ENCODE data around the gene TNS4.

TNS4 gene

DNA sequence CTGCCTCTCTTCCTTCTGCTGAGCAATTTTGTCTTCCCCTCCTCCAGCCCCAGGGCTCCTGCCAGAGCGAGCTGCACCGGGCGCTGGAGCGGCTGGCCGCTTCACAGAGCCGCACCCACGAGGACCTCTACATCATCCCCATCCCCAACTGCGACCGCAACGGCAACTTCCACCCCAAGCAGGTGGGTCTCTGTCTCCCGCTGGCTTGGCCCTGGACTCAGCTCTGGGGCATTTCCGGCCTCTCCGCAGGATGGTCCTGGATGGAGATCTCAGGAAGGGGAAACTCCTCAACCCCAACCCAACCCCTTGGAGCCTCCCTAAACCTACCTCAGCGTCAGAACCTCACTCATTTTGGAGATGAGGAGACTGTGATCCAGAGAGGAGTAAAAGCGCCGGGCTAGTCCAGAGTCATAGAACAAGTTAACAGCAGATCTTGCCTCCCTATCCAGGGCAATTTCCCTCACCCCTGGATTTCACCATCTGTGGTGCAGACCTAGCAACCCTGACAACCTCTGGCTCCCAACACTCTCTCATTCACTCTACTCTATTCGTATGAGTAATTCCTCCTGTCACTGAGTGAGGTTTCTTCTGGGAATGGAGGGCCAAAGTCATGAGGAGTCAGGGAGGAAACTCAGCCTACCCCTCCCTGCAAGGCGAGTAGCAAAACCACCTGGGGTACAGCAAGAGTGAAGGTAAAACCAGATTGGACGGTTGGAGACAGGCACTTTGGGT lies 47.4 kb downstream of the TNS4 start:
- DNase-seq: no peak

DNA sequence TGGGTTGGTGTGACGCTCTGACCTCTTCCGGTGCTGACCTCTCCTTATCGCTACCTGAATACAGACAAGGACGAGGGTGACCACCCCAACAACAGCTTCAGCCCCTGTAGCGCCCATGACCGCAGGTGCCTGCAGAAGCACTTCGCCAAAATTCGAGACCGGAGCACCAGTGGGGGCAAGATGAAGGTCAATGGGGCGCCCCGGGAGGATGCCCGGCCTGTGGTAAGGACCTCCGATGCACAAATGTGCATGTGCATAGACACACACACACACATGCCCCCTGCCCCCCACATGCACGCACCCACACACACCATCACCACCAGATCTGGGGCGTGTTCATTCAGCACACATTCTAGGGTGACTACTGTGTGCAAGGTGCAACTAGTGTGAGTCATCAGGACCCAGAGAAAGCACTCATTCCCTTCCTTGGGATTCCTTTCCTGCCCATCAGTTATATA lies 48.5 kb downstream of the TNS4 start:
- no peak for DNase-seq

DNA sequence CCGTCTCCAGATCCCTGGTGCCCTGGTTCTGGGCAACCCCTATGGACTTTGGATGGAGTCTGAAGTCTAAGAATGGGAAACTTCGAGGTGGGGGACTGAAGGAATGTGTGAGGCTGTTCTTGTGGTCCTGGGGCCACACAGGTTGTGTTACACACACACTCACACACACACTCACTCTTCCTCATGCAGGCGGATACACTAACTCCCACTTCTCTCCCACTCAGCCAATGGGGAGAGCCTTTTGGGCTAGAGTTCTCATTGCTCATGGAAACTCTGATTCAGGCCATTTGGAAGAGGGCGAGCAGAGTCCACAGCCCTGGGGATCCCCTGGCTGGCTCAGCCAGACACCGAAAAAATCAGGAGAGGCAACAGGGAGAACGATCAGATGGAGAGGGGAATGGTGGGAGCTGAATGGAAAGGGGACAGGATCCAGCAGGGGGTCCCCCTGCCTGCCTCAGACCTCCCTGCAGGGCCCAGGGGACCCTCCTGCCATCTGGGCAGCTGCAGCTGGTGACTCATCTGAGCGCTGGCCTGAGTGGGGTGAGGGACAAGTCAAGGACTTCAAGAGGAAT lies 49.1 kb downstream of the TNS4 start:
- DNase-seq: no peak

DNA sequence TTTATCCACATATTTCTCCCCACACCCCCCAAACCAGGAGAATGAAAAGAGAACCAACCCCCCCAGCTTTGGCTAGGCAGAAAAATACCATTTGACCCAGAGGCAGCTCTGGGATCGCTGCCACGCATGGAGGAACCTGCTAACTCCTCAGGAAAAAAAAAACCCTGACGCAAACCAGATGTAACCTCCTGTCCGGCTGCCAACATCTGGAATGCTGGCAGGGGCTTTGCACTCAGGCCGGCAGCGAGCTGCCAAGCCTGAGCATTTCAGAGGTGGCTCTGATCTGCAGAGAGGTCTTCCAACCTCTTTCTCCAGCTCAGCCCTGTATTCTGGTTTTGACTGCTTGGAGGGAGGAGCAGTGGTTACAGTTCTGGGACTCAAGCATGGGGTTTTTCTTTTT lies 50.0 kb downstream of the TNS4 start:
- DNase-seq: no peak

DNA sequence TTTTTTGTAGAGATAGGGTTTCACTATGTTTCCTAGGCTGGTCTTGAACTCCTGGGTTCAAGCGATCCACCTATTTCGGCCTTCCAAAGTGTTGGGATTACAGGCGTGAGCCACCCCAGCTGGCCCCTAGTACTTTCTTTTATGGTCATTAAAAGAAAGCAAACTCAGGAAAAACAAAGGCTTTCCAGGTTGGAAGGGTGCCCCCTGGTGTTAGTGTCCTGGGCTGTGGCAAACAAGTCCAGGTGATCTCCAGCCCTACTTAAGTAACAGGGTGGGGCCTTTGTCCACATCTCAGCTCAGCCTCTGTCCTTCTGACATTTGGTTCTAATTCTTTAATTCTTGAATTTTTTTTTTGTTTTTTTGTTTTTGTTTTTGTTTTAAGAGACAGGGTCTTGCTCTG lies 51.2 kb downstream of the TNS4 start:
- peak; percentile 79 for DNase-seq

DNA sequence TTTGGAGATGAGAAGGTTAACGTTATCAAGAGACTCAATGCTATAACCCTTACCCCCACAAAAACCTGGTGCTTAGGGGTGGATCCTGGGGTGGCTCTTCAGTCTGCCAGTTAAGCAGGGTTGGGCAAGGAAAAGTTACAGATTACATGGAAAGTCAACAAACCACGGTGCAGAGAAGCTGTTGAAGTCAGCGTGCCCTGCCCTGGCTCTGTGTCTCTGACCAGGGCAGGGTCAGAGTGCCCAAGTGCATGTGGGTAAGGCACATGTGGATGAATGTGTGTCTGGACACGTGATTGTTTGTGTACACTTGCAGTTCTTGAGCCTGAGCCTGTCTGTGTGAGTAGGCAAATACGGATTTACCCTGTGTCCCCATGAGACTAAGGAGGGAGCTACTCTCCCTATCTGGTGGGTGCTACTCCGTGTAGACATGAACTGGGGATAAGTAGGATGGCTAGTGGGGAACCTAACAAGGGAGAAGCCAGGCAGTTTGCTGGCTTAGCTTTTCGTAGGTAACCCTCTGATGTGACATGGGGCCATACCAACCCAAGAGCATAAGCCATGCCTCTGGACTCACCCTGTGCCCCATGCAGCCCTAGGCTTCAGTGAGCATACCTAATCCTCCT lies 52.7 kb downstream of the TNS4 start:
- DNase-seq: no peak

DNA sequence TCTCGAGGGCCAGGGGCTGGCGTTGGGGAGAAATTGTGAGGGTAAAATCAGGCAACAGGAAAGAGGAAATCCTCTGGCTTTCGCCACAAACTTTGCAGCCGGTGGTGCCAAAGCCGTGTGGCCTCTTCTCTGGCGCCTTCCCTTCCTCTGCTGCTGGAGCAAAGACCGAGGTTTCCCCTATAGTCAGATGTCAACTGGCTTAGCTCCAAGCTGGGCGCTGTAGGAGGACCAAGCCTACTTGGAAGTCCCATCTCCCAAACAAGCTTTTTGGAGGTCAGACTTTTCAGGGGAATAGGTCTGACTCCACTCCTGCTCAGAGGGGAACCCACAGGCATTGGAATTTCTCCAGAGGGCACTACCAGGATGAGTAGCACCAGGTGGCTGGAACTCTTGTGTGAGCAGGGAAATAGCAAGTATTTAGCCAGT lies 53.2 kb downstream of the TNS4 start:
- DNase-seq: no peak

DNA sequence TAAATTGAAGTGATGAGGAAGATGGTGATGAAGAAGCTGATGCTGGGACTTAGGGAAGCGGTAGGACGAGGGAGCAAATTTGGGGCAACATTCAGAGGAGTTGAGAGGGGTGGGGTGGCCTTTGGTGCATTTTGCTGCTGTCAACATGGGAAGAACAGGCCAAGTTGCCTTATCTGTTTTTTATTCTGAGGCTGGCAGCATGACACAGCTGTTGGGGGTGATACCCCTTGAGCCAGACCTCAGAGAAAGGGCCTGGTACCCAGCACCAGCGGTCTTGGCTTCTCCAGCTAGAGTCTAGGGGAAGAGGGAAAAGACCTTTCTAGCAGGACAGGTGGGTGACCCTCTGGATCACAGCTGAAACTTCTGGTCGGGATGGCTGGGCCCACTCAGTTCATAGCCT lies 53.6 kb downstream of the TNS4 start:
- no peak for DNase-seq

DNA sequence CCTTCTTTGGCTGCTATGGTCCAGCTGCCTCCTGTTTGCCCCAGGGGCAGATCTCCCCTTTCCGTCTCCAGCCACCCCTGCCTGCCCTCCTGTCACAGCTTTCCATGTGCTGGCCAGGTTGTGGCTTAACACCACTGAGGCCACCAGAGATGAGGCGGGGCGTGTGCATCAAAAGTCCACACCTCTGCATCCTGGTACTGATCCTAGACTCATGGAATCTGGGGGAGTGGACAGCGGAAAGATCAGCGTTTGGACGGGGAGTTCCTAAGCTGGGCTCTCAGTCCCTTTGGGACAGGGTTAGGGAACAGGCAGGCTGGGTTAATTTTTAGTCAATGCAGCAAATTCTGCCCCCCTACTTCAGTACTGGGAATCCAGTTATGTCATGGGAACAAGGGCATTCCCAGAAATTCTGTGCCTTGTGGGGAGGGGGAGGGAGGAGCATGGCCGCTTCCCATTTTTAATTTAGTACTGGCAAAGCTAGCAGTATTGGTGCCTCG lies 54.2 kb downstream of the TNS4 start:
- DNase-seq: no peak

DNA sequence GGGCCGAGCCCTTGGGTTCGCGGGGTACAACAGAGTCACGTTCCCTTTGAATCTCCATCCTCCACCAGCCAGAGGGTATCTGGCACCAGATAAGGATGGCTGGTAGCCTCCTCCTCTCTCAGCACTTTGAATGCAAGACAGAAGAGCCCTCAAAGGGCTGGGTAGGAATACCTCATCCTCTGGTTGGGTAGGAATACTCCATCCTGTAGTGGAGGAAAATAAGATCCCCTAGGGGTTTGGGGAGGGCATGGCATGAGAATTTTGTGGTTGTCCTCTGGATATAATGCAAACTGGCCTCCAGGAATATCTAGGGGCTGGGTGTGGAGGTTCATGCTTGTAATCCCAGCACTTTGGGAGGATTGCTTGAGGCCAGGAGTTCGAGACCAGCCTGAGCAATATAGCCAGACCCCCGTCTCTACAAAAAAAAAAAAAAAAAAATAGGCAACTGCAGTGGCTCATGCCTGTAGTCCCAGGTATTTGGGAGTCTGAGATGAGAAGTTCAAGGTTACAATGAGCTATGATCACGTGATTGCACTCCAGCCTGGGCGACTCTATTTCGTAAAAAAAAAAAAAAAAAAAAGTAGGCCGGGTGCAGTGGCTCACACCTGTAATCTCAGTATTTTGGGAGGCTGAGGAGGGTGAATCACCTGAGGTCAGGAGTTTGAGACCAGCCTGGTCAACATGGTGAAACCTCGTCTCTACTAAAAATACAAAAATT lies 55.5 kb downstream of the TNS4 start:
- DNase-seq: no peak

DNA sequence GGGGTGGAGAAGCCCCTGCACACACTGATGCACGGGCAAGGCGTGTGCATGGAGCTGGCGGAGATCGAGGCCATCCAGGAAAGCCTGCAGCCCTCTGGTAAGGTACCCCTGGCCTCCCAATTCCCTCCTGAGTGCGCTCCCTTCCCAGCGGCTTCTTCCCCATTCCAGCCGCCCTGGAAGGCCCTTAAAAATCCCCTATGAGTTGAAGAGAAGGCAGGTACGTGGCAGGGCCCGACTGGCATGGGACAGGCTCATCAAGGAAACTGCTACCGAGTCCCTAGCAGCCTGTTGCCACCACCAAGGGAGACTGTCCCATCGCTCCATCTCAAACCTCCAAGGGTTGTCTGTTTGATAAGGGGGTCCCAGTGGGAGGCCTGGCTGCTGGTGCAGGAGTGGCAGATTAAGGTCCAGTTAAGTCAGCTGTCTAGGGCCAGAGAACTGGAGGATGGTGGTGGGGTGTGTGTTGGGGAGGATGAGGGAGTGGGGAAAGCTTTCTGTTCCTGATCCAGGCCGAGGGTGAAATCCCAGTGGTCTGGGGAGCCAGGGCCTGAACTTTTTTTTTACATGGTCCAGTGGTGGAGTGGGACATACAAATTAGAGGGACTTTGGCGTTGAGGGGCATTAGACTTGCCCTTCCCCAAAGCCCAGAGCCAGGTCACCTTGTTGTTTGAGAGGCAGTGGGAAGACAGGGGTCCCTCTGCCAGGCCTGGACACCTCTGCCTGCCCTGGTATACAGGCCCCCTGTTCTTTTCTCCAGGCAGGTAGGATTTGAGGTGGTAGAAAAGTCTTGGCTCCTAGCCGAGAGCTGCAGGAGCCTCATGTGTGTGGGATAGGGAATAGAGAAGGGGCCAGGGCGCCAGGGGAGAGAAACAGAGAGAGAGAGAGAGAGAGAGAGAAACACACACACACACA lies 57.2 kb downstream of the TNS4 start:
- no peak for DNase-seq

DNA sequence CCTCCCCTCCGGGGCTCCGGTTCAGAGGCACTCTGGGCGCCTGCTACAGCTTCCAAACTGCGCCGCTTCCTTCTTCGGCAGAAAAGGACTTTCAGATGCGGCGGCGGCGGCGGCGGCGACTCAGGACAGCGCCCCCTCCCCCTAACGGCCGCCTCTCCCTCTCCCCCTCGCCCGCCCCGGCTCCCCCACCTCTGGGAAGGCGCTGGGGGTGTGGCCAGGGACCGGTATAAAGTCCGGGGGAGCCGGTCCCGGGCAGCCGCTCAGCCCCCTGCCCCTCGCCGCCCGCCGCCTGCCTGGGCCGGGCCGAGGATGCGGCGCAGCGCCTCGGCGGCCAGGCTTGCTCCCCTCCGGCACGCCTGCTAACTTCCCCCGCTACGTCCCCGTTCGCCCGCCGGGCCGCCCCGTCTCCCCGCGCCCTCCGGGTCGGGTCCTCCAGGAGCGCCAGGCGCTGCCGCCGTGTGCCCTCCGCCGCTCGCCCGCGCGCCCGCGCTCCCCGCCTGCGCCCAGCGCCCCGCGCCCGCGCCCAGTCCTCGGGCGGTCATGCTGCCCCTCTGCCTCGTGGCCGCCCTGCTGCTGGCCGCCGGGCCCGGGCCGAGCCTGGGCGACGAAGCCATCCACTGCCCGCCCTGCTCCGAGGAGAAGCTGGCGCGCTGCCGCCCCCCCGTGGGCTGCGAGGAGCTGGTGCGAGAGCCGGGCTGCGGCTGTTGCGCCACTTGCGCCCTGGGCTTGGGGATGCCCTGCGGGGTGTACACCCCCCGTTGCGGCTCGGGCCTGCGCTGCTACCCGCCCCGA lies 58.0 kb downstream of the TNS4 start, which contains the start of gene IGFBP4:
IGFBP4 (plus strand) TSS at position 255 of the 792 bp plus-strand sequence; CDS start at position 541, 286 bp downstream.
- peak; percentile 87 for DNase-seq

DNA sequence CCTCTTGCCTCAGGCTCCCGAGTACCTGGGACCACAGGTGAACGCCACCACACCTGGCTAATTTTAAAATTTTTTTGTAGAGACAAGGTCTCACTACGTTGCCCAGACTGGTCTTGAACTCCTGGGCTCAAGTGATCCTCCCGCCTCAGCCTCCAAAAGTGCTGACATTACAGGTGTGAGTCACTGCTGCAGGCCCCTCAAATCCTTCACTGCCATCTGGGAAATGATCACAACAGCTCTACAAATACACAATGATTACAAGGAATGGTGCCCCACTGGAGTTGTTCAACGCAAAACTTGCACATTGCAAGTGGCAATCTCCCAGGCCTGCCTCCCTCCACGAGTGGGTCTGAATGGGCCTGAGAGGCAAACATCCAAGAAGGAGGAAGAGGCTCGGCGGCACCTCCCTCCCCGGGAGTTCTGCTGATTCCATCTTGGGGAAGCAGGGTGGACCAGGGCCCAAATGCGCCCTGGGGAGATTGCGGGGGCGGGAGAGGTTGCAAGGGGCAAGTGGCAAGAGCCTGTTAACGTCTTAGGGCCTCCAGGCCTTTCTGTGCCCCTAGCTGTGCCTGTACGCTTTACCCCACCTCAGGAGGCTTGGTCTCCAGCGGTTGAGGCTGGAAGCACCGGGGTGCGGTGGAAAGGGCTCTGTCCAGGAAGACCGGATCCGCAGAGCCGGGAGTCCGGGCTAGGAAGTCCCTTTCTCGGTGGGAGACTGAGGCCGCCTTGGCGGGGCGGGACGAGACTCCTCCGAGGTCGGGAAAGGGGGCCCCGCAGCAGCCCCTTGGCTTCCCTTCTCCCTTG lies 58.8 kb downstream of the TNS4 start:
- DNase-seq: no peak

DNA sequence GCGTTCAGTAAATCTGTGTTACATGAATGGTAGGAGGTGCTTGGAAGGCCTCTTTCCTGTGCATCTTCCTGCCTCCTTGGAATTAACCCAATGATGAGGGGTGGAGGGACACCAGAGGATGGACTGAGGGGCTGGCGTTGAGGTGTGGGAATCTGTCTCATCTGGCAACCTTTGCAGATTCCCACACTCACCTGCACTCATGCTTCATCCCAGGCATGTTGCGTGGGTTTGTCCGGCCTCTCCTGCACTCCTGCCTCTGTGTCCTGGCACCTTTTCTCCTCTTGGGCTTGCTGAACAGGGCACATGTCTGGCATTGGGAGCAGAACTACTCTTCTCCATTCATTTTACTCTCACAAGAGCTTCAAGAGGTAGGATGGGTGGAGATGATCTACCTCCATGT lies 61.3 kb downstream of the TNS4 start:
- no peak for DNase-seq

DNA sequence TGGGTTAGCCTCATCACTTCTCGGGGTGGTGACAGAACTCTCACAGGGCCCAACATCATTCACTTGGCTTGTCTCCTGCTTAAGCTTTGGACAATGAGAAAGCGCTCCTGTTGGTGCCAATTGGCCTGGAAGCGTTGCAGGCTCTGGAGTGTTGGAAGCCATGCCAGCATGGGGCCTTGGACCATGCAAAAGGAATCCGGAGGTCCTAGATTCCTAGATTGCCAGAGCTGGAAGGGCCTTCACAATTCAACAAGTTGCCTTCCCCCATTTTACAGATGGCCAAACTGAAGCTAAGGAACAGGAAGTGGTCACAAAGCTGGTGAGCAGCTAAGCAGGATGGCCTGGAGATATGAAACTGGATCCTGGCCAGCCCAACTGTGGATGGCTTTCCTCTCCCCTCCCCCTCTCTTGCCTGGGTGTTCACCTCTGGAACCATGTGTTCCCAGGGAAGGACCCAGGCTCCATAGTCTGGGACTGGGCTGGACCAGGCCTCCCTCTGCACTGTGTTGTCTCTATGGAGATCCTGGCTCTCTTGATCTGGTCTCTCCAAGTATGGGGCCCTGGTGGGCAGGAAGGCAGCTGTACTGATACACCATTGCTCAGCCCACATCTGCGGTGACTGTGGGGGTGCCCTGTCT lies 64.2 kb downstream of the TNS4 start:
- DNase-seq: no peak

DNA sequence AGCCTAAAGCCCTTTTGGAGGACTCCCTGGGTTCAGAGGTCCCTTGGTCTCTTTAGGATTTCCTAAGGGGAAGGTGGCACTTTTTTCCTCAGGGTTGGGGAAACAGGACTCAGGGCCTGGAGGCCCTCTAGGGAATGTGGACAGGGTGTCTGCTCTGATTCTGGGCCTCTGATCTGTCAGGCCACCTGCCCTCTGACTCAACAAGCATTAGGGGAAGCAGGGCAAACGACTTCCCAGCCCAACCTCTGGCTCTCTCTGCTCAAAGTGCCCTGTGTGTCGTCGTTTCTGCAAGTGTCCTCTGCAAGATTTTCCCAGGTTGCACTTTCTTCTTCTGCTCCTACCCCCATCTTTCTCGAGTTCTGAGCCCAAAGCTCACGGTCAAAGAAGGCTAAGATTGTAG lies 64.8 kb downstream of the TNS4 start:
- no peak for DNase-seq

DNA sequence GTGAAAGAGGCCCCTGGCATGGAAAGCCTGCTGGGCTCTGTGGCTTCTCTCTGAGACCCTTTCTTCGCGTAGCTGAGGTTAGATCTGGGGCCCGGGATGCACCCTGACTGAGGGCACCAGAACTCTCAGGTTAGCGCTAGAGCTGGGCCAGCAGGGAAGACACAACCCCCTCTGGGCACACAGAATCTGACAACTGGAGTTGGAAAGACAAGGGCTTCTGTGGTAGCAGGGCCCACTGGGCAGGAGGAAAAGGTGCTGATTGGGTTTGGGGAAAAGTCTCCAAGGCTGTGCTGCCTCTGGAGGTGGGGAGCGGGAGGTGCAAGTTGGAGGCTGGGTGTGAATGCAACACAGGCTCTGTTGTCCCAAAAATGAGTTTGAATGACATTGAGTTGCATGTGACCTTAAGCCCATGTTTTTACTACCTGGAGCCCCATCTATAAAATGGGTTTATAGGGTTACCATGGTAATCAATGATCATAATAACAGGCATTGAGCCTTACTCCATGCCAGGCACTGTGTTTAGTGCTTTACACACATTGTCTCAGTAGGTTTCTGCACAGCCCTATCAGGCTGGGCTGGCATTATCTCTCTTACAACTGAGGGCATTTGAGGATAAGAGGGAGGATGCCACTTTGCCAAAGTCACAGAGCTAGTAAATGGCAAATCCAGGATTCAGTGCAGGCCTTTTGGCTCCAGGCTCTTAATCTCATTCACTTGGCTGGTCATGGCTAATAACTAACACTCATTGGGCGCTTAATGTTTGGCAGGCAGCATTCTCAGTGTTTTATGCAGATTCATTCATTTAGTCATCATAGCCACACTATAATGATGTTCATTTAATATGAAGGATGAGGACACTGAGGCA lies 67.6 kb downstream of the TNS4 start:
- DNase-seq: peak; percentile 64

DNA sequence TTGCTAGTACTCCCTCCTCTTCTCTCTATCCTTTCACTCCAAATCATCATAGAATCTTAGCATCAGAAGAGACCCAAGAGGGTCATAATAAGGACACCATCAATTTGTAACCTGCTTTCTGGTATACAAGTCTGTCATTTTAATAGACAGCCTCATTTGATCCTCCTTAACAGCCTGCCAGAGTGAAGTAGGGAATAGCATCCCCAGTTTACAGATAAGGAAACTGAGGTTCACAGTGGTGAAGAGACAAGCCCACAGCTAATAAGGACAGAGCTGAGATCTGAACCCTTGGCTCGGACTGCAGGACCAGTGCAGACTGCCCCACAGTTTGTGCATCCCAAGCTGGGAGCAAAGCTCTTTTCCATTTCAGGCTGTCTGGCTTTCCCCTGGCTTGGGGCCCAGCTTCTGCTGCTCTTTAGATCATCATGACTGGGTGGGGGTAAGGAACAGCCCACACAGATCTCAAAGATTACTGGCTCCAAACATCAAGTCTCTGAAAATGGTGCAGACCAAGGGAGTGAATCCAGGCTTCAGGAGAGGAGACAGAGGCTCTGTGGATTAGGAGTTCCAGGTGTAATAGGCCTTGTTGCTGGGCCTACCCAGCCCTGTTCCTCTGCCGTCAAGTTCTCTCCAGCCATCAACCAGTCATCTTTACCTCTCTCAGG lies 68.4 kb downstream of the TNS4 start:
- peak; percentile 12 for DNase-seq

All from activated effector memory CD4-positive, alpha-beta T cell treated with anti-CD3 and anti-CD28 coated beads, Interleukin-2, amount 50 U/mL, for 16 hours (primary cell).